Measurements from ENCODE around the gene HPS1. TPM values are rescaled to one million over a fixed set of nuclear protein-coding genes. Genes with fewer than 3 reads are reported as not detected.
A peak's percentile ranks its signal among the peaks of the same experiment; 100 is the strongest.

The HPS1 gene
- total and polyA plus RNA-seq, 2 of the 4 experiments (the other 2 are of a cell fraction): 14.0 to 55.2 TPM

DNA sequence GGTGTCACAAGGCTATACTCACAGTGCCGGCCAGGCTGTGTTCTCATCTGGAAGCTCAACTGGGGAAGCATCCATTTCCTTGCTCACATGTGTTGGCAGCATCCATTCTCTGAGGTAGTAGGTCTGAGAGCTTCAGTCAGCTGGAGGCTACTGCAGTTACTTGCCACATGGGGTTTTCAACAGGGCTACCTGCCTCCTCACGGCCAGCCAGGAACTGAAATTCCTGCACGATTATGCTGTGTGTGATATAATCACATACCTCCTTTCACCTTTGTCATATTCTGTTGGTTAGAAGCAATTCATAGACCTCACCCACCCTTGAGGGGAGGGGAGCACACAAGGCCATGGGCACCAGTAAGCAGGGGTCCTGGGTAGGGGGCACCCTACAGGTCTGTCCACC lies 69.2 kb downstream of the HPS1 start:
- Histone ChIP-seq H2BK20ac (ENCODE audit: low read depth, low read length) (peak overlapping the region; percentile 64; the same call in 1 of the 2 replicates), H3K4ac (ENCODE audit: low read depth, low read length) (peak overlapping the region; percentile 61), H3K56ac (ENCODE audit: extremely low read depth, insufficient read depth, low read length) (no peak overlapping the region), H2BK15ac (ENCODE audit: low read depth, low read length) (peak overlapping the region; percentile 55; the same call in 1 of the 3 replicates), H4K8ac (ENCODE audit: low read depth in 2 of 2, low read length in 2 of 2) (0 out of 4 replicates have a peak overlapping the region, but pooled peaks of 1 of the 2 experiments have one; percentile 7), H3K4me1 (ENCODE audit: control insufficient read depth, insufficient read depth, low read length) (peaks cover 41% of the 10 kb centered on the region), H3K23ac (ENCODE audit: low read depth, low read length) (no peak overlapping the region), H2AK5ac (ENCODE audit: low read depth, low read length) (peak overlapping the region; percentile 47), H2AK9ac (replicated peaks; ENCODE audit: low read depth, low read length, poor library complexity) (peak overlapping the region; percentile 20), H3K4me2 (ENCODE audit: low read depth, low read length) (no peak overlapping the region), H3K27me3 (ENCODE audit: control insufficient read depth, insufficient read depth, low read length) (no peaks in the 10 kb centered on the region), H3K79me1 (ENCODE audit: low read depth in 1 of 2, low read length in 2 of 2) (no peaks in the 10 kb centered on the region; a peak in 1 of 4 replicates), H2BK120ac (ENCODE audit: low read depth, low read length) (peak overlapping the region; percentile 52), H3K14ac (replicated peaks; ENCODE audit: low read depth, low read length) (peak overlapping the region; percentile 26; the same call in 1 of the 2 replicates), H3K4me3 (ENCODE audit: insufficient read depth, low read depth, low read length) (no peak overlapping the region), H4K20me1 (ENCODE audit: insufficient read depth, low read length) (no peaks in the 10 kb centered on the region), H3K18ac (ENCODE audit: low read depth, low read length) (peak overlapping the region; percentile 63; the same call in 1 of the 2 replicates), H3K9me1 (ENCODE audit: insufficient read depth, low read length) (peaks cover 29% of the 10 kb centered on the region), H3K36me3 (ENCODE audit: control insufficient read depth, insufficient read depth, low read length) (no peaks in the 10 kb centered on the region), H4K5ac (ENCODE audit: low read depth, low read length) (no peak overlapping the region; the same call in 1 of the 2 replicates), H3K9me3 (ENCODE audit: control insufficient read depth, insufficient read depth, low read length) (peaks cover 2% of the 10 kb centered on the region; the same call in 1 of the 2 replicates), H2BK5ac (ENCODE audit: low read depth, low read length, poor library complexity, severe bottlenecking) (peak overlapping the region; percentile 17), H3K27ac (ENCODE audit: insufficient read depth, low read length) (no peak overlapping the region), H2AFZ (replicated peaks; ENCODE audit: low read length, poor library complexity) (no peak overlapping the region), H3K9ac (ENCODE audit: low read depth, low read length) (no peak overlapping the region), H4K91ac (ENCODE audit: insufficient read depth, low read depth, low read length) (peak overlapping the region; percentile 31; the same call in 1 of the 2 replicates)
- ATAC-seq (ENCODE audit: low read depth) (no peak), DNase-seq (no peak)
- BruUV-seq (replicated peaks): no TSS peak
- dilution Hi-C loops (cut with HindIII; ENCODE audit: low sequenced_read_pairs, unreplicated experiment) (no loop called here), intact Hi-C loops (cut with micrococcal nuclease) (no loop called here), in situ Hi-C loops (cut with MboI; ENCODE audit: low sequenced_read_pairs) (no loop called here)
- TF ChIP-seq FOS (IDR thresholded peaks at IDR 0.05; ENCODE audit: low read depth, low read length) (no peak), MAFK (IDR thresholded peaks at IDR 0.05; ENCODE audit: low read depth, low read length) (no peak), CTCF (conservative IDR thresholded peaks at IDR 0.05; ENCODE audit: low read depth, low read length) (no peak), MAZ (IDR thresholded peaks at IDR 0.05; ENCODE audit: borderline replicate concordance, low read depth, low read length) (no peak), POLR2A (IDR thresholded peaks at IDR 0.05; ENCODE audit: low read depth, low read length) (no peak), NFE2L2 (IDR thresholded peaks at IDR 0.05; ENCODE audit: low read depth, low read length) (no peak), ELK1 (IDR thresholded peaks at IDR 0.05; ENCODE audit: borderline replicate concordance, low read depth, low read length) (no peak), USF2 (IDR thresholded peaks at IDR 0.05; ENCODE audit: low read depth, low read length) (no peak), CHD1 (IDR thresholded peaks at IDR 0.05; ENCODE audit: low read depth, low read length) (no peak), RFX5 (IDR thresholded peaks at IDR 0.05; ENCODE audit: low read depth, low read length) (no peak), SMC3 (IDR thresholded peaks at IDR 0.05; ENCODE audit: low read depth, low read length) (no peak), CEBPB (IDR thresholded peaks at IDR 0.05; ENCODE audit: low read depth, low read length) (no peak), RCOR1 (IDR thresholded peaks at IDR 0.05; ENCODE audit: insufficient replicate concordance, low read length) (no peak), MXI1 (IDR thresholded peaks at IDR 0.05; ENCODE audit: borderline replicate concordance, low read depth, low read length) (no peak), BHLHE40 (IDR thresholded peaks at IDR 0.05; ENCODE audit: low read depth, low read length) (no peak), RAD21 (IDR thresholded peaks at IDR 0.05; ENCODE audit: low read length) (no peak)
- 100% methylated on average over 1 of the region's 3 CpGs; no CpG with 5 or more reads in 1 of the 2 experiments for WGBS, 2 experiments (ENCODE audit: extremely low coverage in 2 of 2, insufficient read length in 1 of 2)
- CTCF ChIA-PET: no interaction called here
- POLR2A ChIA-PET (ENCODE audit: unreplicated experiment): no interaction called here

Measured in IMR-90 (cell line).